Measurements from ENCODE around the gene TPMT. TPM values are rescaled to one million over a fixed set of nuclear protein-coding genes. Genes with fewer than 3 reads are reported as not detected.

The TPMT gene
- total RNA-seq, 1 donor from 2014 or later: 2.7 TPM

DNA sequence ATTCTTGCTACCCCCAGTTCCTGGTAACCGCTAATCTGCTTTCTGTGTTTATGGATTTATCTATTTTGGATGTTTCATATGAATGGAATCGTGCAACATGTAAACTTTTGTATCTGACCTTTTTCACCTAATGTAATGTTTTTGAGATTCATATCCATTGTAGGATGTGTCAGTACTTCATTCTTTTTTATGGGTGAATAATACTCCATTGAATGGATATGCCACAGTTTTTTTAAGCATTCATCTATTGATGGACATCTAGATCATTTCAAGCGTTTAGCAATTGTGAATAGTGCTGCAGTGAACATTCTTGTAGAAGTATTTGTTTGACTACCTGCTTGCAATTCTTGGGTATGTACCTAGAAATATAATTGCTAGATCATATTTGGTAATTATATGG, 13.4 kb upstream of the TPMT start:
- H3K36me3 Mint-ChIP-seq (ENCODE audit: low read depth): peaks cover 50% of the 10 kb centered on the region
- ChIA-PET POLR2A (no interaction called here), CTCF (no interaction called here)
- no peak for DNase-seq
- ATAC-seq (ENCODE audit: low read depth): no peak
- no peak overlapping the region for H3K27ac Mint-ChIP-seq
- H3K9me3 Mint-ChIP-seq: no peaks in the 10 kb centered on the region
- H3K27me3 Mint-ChIP-seq: no peaks in the 10 kb centered on the region
- no peak for TF ChIP-seq CTCF (IDR thresholded peaks at IDR 0.05)
- H3K4me3 Mint-ChIP-seq: no peak overlapping the region
- intact Hi-C loops (cut with micrococcal nuclease): no loop called here
- H3K4me1 Mint-ChIP-seq: no peaks in the 10 kb centered on the region

- Mint-ChIP-seq H3K9me3 (no peaks in the 10 kb centered on the region), H3K27me3 (no peaks in the 10 kb centered on the region), H3K4me1 (no peaks in the 10 kb centered on the region), H3K36me3 (ENCODE audit: low read depth) (peaks cover 58% of the 10 kb centered on the region), H3K4me3 (no peak overlapping the region), H3K27ac (no peak overlapping the region)
- ATAC-seq (ENCODE audit: low read depth): no peak
- CTCF ChIA-PET: no interaction called here
- TF ChIP-seq CTCF (IDR thresholded peaks at IDR 0.05): no peak
- no peak for DNase-seq
- POLR2A ChIA-PET: interaction anchor here (1.2 kb wide), 1 partner anchor 14 kb away, joined by 10 read pairs; no protein-coding TSS in a partner anchor
- intact Hi-C loops (cut with micrococcal nuclease): no loop called here
Observed at GRCh38 chr6:18166312-18167036, 11.6 kb upstream of the TPMT start.

DNA sequence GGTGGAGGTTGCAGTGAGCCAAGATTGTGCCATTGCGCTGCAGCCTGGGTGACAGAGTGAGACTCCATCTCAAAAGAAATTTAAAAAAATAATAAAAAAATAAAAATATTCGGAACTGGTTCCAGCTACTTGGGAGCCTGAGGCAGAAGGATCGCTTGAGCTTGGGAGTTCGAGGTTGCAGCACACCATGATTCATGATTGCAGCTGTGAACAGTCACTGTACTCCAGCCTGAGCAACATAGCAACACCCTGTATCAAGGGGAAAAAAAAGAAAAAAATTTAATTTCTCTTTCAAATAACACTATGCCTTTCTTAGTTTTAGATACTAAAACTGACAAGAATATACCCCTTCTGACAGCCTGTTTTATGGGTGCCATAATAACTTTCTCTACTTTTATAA, 10.9 kb upstream of the TPMT start:
- no peak for TF ChIP-seq CTCF (IDR thresholded peaks at IDR 0.05)
- intact Hi-C loops (cut with micrococcal nuclease): no loop called here
- H3K36me3 Mint-ChIP-seq (ENCODE audit: low read depth): peaks cover 60% of the 10 kb centered on the region
- DNase-seq: no peak
- no peaks in the 10 kb centered on the region for H3K27me3 Mint-ChIP-seq
- no peaks in the 10 kb centered on the region for H3K9me3 Mint-ChIP-seq
- no peak overlapping the region for H3K27ac Mint-ChIP-seq
- ChIA-PET CTCF (no interaction called here), POLR2A (no interaction called here)
- H3K4me1 Mint-ChIP-seq: no peaks in the 10 kb centered on the region
- ATAC-seq (ENCODE audit: low read depth): no peak
- H3K4me3 Mint-ChIP-seq: no peak overlapping the region

DNA sequence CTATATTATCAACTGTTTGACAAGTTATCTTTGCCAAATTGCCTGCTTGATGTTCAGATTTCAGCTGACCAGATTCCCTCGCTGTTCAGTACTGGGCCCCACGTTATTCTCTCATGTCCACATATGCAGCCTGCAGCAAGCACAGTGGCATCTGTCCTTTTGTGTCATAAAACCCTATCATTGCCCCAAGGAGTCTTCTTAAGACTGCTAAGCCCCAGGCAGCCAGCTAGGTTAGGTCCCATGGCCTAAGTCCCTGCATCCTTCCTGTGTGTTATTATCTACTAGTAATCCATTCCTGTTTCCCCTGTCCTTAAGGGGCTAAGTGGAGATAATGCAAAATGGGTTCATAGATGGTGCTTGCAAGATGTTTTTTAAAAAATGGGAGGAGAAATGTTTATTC, 7.5 kb upstream of the TPMT start:
- peaks cover 58% of the 10 kb centered on the region for H3K36me3 Mint-ChIP-seq (ENCODE audit: low read depth)
- no peaks in the 10 kb centered on the region for H3K27me3 Mint-ChIP-seq
- no peaks in the 10 kb centered on the region for H3K9me3 Mint-ChIP-seq
- no peak for ATAC-seq (ENCODE audit: low read depth)
- H3K4me1 Mint-ChIP-seq: no peaks in the 10 kb centered on the region
- H3K27ac Mint-ChIP-seq: no peak overlapping the region
- TF ChIP-seq CTCF (IDR thresholded peaks at IDR 0.05): no peak
- no peak overlapping the region for H3K4me3 Mint-ChIP-seq
- no peak for DNase-seq
- CTCF ChIA-PET: no interaction called here
- POLR2A ChIA-PET: no interaction called here
- intact Hi-C loops (cut with micrococcal nuclease): no loop called here

DNA sequence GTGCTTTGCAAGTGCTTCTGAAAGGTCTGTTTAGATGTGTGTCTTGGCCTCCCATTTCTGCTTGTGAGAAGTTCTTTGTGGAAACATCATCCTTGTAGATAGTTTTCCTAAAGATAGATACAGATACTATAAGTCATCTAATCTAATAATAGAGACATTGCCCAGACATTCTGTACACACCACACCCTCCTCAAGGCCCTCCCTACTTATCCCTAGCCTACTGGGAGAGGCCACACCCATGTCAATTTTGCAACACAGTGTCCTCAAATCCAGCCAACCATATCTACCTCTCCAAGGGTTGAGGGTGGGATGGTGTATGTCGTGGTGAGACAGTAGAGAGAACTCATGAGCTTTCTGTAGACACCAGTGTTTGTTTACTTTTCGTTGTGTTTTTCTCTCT, 6.6 kb upstream of the TPMT start:
- Mint-ChIP-seq H3K36me3 (ENCODE audit: low read depth) (peaks cover 54% of the 10 kb centered on the region), H3K4me1 (peaks cover 2% of the 10 kb centered on the region), H3K4me3 (no peak overlapping the region), H3K27me3 (no peaks in the 10 kb centered on the region), H3K27ac (no peak overlapping the region), H3K9me3 (no peaks in the 10 kb centered on the region)
- DNase-seq: no peak
- TF ChIP-seq CTCF (IDR thresholded peaks at IDR 0.05): no peak
- no peak for ATAC-seq (ENCODE audit: low read depth)
- ChIA-PET CTCF (no interaction called here), POLR2A (interaction anchor here (0.7 kb wide), 1 partner anchor 8 kb away, joined by 11 read pairs; no protein-coding TSS in a partner anchor)
- intact Hi-C loops (cut with micrococcal nuclease): no loop called here

Measured in activated B cell treated with CpG ODN at 0.5 μM for 24 hours (primary cell).